Psoas muscle (tissue), 8 donors: ENCODE measurements around the gene SEMA6D. TPM values are rescaled to one million over a fixed set of nuclear protein-coding genes. Genes with fewer than 3 reads are reported as not detected.
A peak's percentile ranks its signal among the peaks of the same experiment; 100 is the strongest.

Experiments
- ATAC-seq, 4 donors: fragments of 200-7000 bp; cut with Tn5 transposase; one replicate each; pipeline ENCODE4 v1.9.1; 2020; ENCODE audit warnings: moderate library complexity in 3 of 4, mild to moderate bottlenecking in 2 of 4
- DNase-seq, 2 donors: peaks; one replicate each; pipeline ENCODE4 v3.0.0-alpha.2; 2020
- H3K27ac ChIP-seq: fragments of 200-600 bp; one replicate; pipeline ENCODE4 v1.8.0; 2022
- H3K27me3 ChIP-seq, 3 donors: fragments of 200-600 bp in 1 of 3; one replicate each; pipeline versions ENCODE4 v1.6.1 to v1.8.0; 2013 to 2022; ENCODE audit warnings: low read length in 2 of 3, mild to moderate bottlenecking in 2 of 3, moderate library complexity in 1 of 3; ENCODE audit not compliant: insufficient read depth in 3 of 3
- H3K36me3 ChIP-seq, 2 donors: fragments of 200-600 bp in 1 of 2; one replicate each; pipeline versions ENCODE4 v1.6.1 to v1.8.0; 2013 to 2022; ENCODE audit warnings: low read depth in 1 of 2, mild to moderate bottlenecking in 1 of 2, moderate library complexity in 1 of 2; ENCODE audit not compliant: insufficient read depth in 1 of 2
- H3K4me1 ChIP-seq: fragments of 200-600 bp; one replicate; pipeline ENCODE4 v1.8.0; 2022
- H3K4me3 ChIP-seq: fragments of 200-600 bp; one replicate; pipeline ENCODE4 v1.8.0; 2022; ENCODE audit warnings: mild to moderate bottlenecking
- H3K9me3 ChIP-seq: fragments of 200-600 bp; one replicate; pipeline ENCODE4 v1.8.0; 2022
- WGBS, 3 donors: extraction: QIAGEN DNeasy Blood & Tissue Kit; methylation state at CpG; one replicate each; pipeline versions ENCODE4 v1.1.6 to v1.1.7; 2013; 5-methylcytosine and 5-hydroxymethylcytosine counted together
- intact Hi-C, 2 donors: fragments of 100-400 bp; cut with DNase I; formaldehyde crosslinking; loops; one replicate each; pipeline versions ENCODE4 v1.11.0 to v1.14.2; 2022
- polyA plus RNA-seq, 3 donors: library from polyadenylated mRNA; stranded (reverse); fragments of 200-250 nt; gene quantifications; one replicate each; pipeline ENCODE4 v1.2.3, GENCODE V29; 2013
- total RNA-seq, 4 donors: library from RNA; stranded (reverse); fragmentation: NEBNext Ultra II Directional in 2 of 4; extraction: Animal tissue kit (Norgen Biotek cat#: 25700) in 2 of 4; gene quantifications; one replicate each; pipeline versions ENCODE4 v1.2.1 to v1.2.4, GENCODE V29; 2021 to 2023
- TF ChIP-seq, protein P1 (sequence below): fragments of 200-600 bp; IDR thresholded peaks from one replicate; pipeline ENCODE4 v1.8.0; 2022; ENCODE audit warnings: antibody characterized with exemption
- donor health status: healthy with polysubstance abuse.
- donor health status: DM: no; HTN: no; CAD: no; lungs with moderate emphysema.
- donor health status: Bipolar disorder and iron deficiency.
- donor health status: healthy.
- donor health status: DM: yes; HTN: yes; CAD: no.
- donor health status: DM: no; HTN: no; CAD: no.
- donor health status: DM: no; HTN: no; CAD: no.
- donor health status: DM: yes; HTN: yes; CAD: no.

SEMA6D gene
- total and polyA plus RNA-seq, 7 donors: 1.1 to 7.4 (median 3.6) TPM

GRCh38 chr15:47705281-47705997 lies 11.9 kb upstream of the SEMA6D start:
- H3K27ac ChIP-seq: no peak overlapping the region
- DNase-seq (no peak), ATAC-seq (no peak)
- WGBS, 3 donors: 91 to 94% (median 91%) methylated on average over 8 of the region's 8 CpGs
- no peak overlapping the region for H3K4me3 ChIP-seq
- H3K36me3 ChIP-seq: no peaks in the 10 kb centered on the region
- no peaks in the 10 kb centered on the region for H3K9me3 ChIP-seq
- intact Hi-C loops: no loop called here
- H3K27me3 ChIP-seq: no peaks in the 10 kb centered on the region
- no peaks in the 10 kb centered on the region for H3K4me1 ChIP-seq
- TF ChIP-seq, protein P1, sequence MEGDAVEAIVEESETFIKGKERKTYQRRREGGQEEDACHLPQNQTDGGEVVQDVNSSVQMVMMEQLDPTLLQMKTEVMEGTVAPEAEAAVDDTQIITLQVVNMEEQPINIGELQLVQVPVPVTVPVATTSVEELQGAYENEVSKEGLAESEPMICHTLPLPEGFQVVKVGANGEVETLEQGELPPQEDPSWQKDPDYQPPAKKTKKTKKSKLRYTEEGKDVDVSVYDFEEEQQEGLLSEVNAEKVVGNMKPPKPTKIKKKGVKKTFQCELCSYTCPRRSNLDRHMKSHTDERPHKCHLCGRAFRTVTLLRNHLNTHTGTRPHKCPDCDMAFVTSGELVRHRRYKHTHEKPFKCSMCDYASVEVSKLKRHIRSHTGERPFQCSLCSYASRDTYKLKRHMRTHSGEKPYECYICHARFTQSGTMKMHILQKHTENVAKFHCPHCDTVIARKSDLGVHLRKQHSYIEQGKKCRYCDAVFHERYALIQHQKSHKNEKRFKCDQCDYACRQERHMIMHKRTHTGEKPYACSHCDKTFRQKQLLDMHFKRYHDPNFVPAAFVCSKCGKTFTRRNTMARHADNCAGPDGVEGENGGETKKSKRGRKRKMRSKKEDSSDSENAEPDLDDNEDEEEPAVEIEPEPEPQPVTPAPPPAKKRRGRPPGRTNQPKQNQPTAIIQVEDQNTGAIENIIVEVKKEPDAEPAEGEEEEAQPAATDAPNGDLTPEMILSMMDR: no peak

DNA sequence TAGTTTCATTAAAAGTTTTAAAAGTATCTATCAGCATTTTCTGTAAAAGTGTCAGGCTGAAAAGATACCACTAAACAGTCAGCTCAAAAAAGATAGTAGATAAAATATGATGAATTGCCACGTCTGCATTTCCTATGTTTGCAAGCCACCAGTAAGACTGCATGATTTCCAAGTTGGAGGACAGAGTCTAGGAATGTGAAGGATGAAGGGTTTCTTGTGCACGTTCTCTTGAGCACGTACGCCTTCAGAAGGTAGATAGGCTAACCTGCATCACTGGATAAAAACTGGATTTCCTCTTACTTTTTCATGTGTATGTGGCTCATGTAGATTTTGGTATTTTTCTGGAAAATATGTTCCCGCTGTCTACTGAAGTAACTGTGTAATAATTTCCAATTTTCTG lies 9.9 kb upstream of the SEMA6D start:
- 76 to 96% (median 93%) methylated on average over 5 of the region's 5 CpGs for WGBS, 3 donors
- Histone ChIP-seq H3K27ac (no peak overlapping the region), H3K36me3 (no peaks in the 10 kb centered on the region), H3K27me3 (no peaks in the 10 kb centered on the region), H3K4me1 (no peaks in the 10 kb centered on the region), H3K9me3 (no peaks in the 10 kb centered on the region), H3K4me3 (no peak overlapping the region)
- TF ChIP-seq, protein P1: no peak
- intact Hi-C loops: no loop called here
- DNase-seq (no peak), ATAC-seq (no peak)

DNA sequence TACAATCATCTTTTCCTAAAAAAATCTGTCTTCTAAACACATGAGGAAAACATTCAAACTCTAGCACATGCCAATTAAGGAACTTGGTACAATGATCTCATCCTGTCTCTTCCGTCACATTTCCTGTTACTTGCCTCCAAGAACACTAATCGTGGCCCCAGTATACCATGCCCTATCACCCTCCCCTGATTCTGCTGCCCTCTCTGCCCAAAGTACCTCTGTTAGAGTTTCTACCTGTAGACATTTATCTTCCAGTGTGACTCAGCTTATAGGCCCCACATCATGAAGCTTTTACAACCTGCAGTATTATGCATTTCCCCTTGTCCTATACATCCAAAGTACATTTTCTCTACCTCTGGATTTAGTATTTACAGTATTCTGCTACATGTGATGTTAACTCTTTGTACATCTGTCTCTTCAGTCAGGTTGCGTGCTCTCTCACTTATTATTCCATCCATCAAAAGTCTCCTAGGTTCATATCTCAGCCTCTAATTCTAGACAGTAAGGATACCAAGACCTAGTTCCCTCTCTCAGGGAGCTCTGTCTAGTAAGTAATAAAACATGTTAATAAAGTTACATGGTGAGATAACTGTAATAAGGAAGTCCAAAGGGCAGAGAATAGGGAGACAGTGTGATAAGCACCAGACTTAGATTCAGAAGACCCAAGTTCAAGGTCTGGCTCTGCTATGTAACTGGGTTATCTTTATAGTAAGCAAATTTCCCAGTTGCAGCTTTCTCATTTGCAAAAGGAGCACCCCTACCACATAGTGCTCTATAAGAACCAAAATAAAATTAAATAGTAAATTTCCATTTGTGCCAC lies 8.9 kb upstream of the SEMA6D start:
- Histone ChIP-seq H3K4me1 (no peaks in the 10 kb centered on the region), H3K4me3 (no peak overlapping the region), H3K27ac (no peak overlapping the region), H3K36me3 (no peaks in the 10 kb centered on the region), H3K9me3 (no peaks in the 10 kb centered on the region), H3K27me3 (no peaks in the 10 kb centered on the region)
- intact Hi-C loops: no loop called here
- DNase-seq (no peak), ATAC-seq (no peak)
- WGBS, 3 donors: 73 to 77% (median 76%) methylated on average over 3 of the region's 3 CpGs
- TF ChIP-seq, protein P1: no peak

- H3K4me1 ChIP-seq: peaks cover 12% of the 10 kb centered on the region
- TF ChIP-seq, protein P1: peak; percentile 58
- no peaks in the 10 kb centered on the region for H3K36me3 ChIP-seq
- ATAC-seq (no peak), DNase-seq (no peak)
- no peak overlapping the region for H3K27ac ChIP-seq
- H3K4me3 ChIP-seq: no peak overlapping the region
- intact Hi-C loops: loop anchor here (2.0 to 10.0 kb wide), 4 partner anchors 123 to 517 kb away; no protein-coding TSS in a partner anchor
- no peaks in the 10 kb centered on the region for H3K27me3 ChIP-seq
- no peaks in the 10 kb centered on the region for H3K9me3 ChIP-seq
These were observed 5.7 kb upstream of the SEMA6D start for GRCh38 chr15:47711655-47712054.
